Endothelial cell of umbilical vein (primary cell): ENCODE data around the gene BMPER. TPM values are rescaled to one million over a fixed set of nuclear protein-coding genes. Genes with fewer than 3 reads are reported as not detected.

ENCODE experiments used
- BruUV-seq: library from RNA; stranded (reverse); fragments of 400-500 nt; replicated peaks from 2 replicates; lab custom pipeline; 2021; lab: Mats Ljungman, UMichigan
- CTCF ChIA-PET: fragments of 300-600, 350-600 bp; sonication (Branson Sonifier 250); formaldehyde crosslinking; loops from one replicate; lab custom pipeline; 2021; ENCODE audit warnings: antibody characterized with exemption, inconsistent platforms; lab: Charles Lee
- POLR2A ChIA-PET: fragments of 300-600, 350-600 bp; sonication (Branson Sonifier 250); formaldehyde crosslinking; loops from one replicate; lab custom pipeline; 2021; ENCODE audit warnings: antibody characterized with exemption, inconsistent platforms; lab: Charles Lee
- DNase-seq: peaks from one replicate; pipeline ENCODE4 v3.0.0-alpha.2; 2011; ENCODE audit warnings: low read depth, low spot score
- FAIRE-seq: peaks from 2 replicates; lab custom pipeline; 2011; peaks lifted over from hg19 to GRCh38; lab: Jason Lieb, UNC
- H2AFZ ChIP-seq: 2 replicates; pipeline ENCODE4 v1.6.0; 2012; ENCODE audit warnings: low read depth, low read length, control low read depth, inconsistent platforms
- H3K27ac ChIP-seq: 2 replicates; pipeline ENCODE4 v1.5.1; 2011; ENCODE audit warnings: low read depth, mild to moderate bottlenecking, control low read depth, low read length, moderate library complexity; ENCODE audit not compliant: insufficient read depth
- H3K27me3 ChIP-seq, 2 experiments: 2 replicates each; pipeline versions ENCODE4 v1.6.0 to v1.6.1; 2011; ENCODE audit warnings: low read length in 2 of 2, mixed read lengths in 1 of 2; ENCODE audit not compliant: control insufficient read depth in 2 of 2, insufficient read depth in 2 of 2
- H3K36me3 ChIP-seq, 2 experiments: 2 replicates in 1 of 2; 3 replicates in 1 of 2; pipeline ENCODE4 v1.5.1; 2011; ENCODE audit warnings: low read length in 2 of 2, mild to moderate bottlenecking in 1 of 2, moderate library complexity in 1 of 2; ENCODE audit not compliant: control insufficient read depth in 2 of 2, insufficient read depth in 2 of 2; ENCODE audit errors: extremely low read depth in 1 of 2
- H3K4me1 ChIP-seq: 3 replicates; pipeline ENCODE4 v1.5.1; 2011; ENCODE audit warnings: mild to moderate bottlenecking, low read length; ENCODE audit not compliant: control insufficient read depth, insufficient read depth; ENCODE audit errors: extremely low read depth
- H3K4me2 ChIP-seq: 2 replicates; pipeline ENCODE4 v1.6.1; 2011; ENCODE audit warnings: low read length, control low read depth, mixed read lengths; ENCODE audit not compliant: insufficient read depth
- H3K4me3 ChIP-seq, 3 experiments: fragments of 200-600 bp in 1 of 3; sonication (generic), shearing (Covaris generic) in 1 of 3; replicated peaks in 1 of 3; 2 replicates each; pipeline ENCODE4 v1.5.1; 2011 to 2016; ENCODE audit warnings: control low read depth in 3 of 3, low read length in 3 of 3, mild to moderate bottlenecking in 2 of 3, inconsistent platforms in 1 of 3, low read depth in 1 of 3, moderate library complexity in 1 of 3; ENCODE audit not compliant: insufficient read depth in 1 of 3
- H3K79me2 ChIP-seq: 2 replicates; pipeline ENCODE4 v1.6.0; 2012; ENCODE audit warnings: low read length, inconsistent platforms; ENCODE audit not compliant: control insufficient read depth, insufficient read depth
- H3K9ac ChIP-seq: replicated peaks from 2 replicates; pipeline ENCODE3; 2011; ENCODE audit warnings: low read length, control low read depth; ENCODE audit not compliant: insufficient read depth; ENCODE audit errors: extremely low read depth
- H3K9me1 ChIP-seq: replicated peaks from 3 replicates; pipeline ENCODE4 v1.6.0; 2011; ENCODE audit warnings: mild to moderate bottlenecking, low read length; ENCODE audit not compliant: control insufficient read depth, insufficient read depth; ENCODE audit errors: extremely low read depth
- H3K9me3 ChIP-seq: replicated peaks from 2 replicates; pipeline ENCODE4 v1.5.1; 2012; ENCODE audit warnings: low read length, inconsistent platforms; ENCODE audit not compliant: control insufficient read depth, insufficient read depth
- H4K20me1 ChIP-seq: replicated peaks from 2 replicates; pipeline ENCODE3; 2011; ENCODE audit warnings: mild to moderate bottlenecking, low read length; ENCODE audit not compliant: control insufficient read depth, insufficient read depth; ENCODE audit errors: extremely low read depth
- EZH2 ChIP-seq: IDR thresholded peaks from 2 replicates; pipeline ENCODE4 v1.6.1; 2012; ENCODE audit warnings: borderline replicate concordance, low read depth, mild to moderate bottlenecking, moderate library complexity, low read length, inconsistent platforms; ENCODE audit not compliant: severe bottlenecking
- FOS ChIP-seq: IDR thresholded peaks from 2 replicates; pipeline ENCODE4 v1.6.1; 2011; ENCODE audit warnings: mild to moderate bottlenecking, low read length, moderate library complexity, borderline replicate concordance; ENCODE audit not compliant: insufficient read depth
- GATA2 ChIP-seq: IDR thresholded peaks from 2 replicates; pipeline ENCODE4 v1.7.0; 2011; ENCODE audit warnings: low read depth, mild to moderate bottlenecking, moderate library complexity, mixed read lengths, low read length; ENCODE audit not compliant: insufficient read length, insufficient read depth
- JUN ChIP-seq: IDR thresholded peaks from 2 replicates; pipeline ENCODE4 v1.6.1; 2011; ENCODE audit warnings: borderline replicate concordance, low read depth; ENCODE audit not compliant: insufficient read length, insufficient read depth
- MAX ChIP-seq: IDR thresholded peaks from 2 replicates; pipeline ENCODE4 v1.6.1; 2011; ENCODE audit not compliant: insufficient read depth, insufficient read length
- MYC ChIP-seq: IDR thresholded peaks from one replicate; pipeline ENCODE4 v1.6.1; 2011; ENCODE audit warnings: mild to moderate bottlenecking, low read depth, low read length
- POLR2A ChIP-seq: IDR thresholded peaks from 2 replicates; pipeline ENCODE4 v1.6.1; 2012; ENCODE audit warnings: low read depth, mild to moderate bottlenecking, control low read depth, low read length
- POLR2AphosphoS5 ChIP-seq: IDR thresholded peaks from 2 replicates; pipeline ENCODE4 v1.6.1; 2012; ENCODE audit warnings: low read depth, mild to moderate bottlenecking, control low read depth, low read length, moderate library complexity; ENCODE audit not compliant: insufficient read depth
- dilution Hi-C: fragments of 300-500 bp; cut with MboI; formaldehyde crosslinking; loops from one replicate; pipeline ENCODE4 v1.15.0; 2019; ENCODE audit warnings: low sequenced_read_pairs; ENCODE audit not compliant: extremely low pct_ligation_motif_present
- intact Hi-C: fragments of 100-400 bp; cut with micrococcal nuclease; formaldehyde crosslinking; loops from one replicate; pipeline ENCODE4 v1.10.0; 2022
- polyA plus RNA-seq, 4 experiments: library from polyadenylated mRNA; depleted of rRNA in 3 of 4; stranded (reverse) in 3 of 4; unstranded in 1 of 4; fragments of >200 nt; gene quantifications; 2 replicates each; pipeline versions ENCODE4 v1.2.1 to v1.2.3, GENCODE V29; 2011 to 2012; ENCODE audit warnings: missing spikeins in 1 of 4
- total RNA-seq: library from RNA; stranded (reverse); gene quantifications from 2 replicates; pipeline ENCODE4 v1.2.3, GENCODE V29; 2021
- TF ChIP-seq, protein P1 (sequence below), 2 donors: IDR thresholded peaks; 1 replicate in 1 of 2; 2 replicates in 1 of 2; pipeline ENCODE4 v1.5.1; 2011; ENCODE audit warnings: low read length in 2 of 2, mild to moderate bottlenecking in 2 of 2, moderate library complexity in 2 of 2, control low read depth in 1 of 2, inconsistent platforms in 1 of 2, low read depth in 1 of 2; ENCODE audit not compliant: insufficient read depth in 1 of 2; ENCODE audit errors: extremely low read depth in 1 of 2

BMPER gene
- total and polyA plus RNA-seq, 2 donors (not counting 3 experiments of a cell fraction or from before 2014, with no cell fraction given) = 0.10 to 0.13 TPM

GRCh38 chr7:33970536-33970935 lies 65.2 kb downstream of the BMPER start:
- H4K20me1 ChIP-seq = no peaks in the 10 kb centered on the region
- H2AFZ ChIP-seq = no peak overlapping the region
- H3K27me3 ChIP-seq = no peaks in the 10 kb centered on the region
- H3K4me2 ChIP-seq = no peak overlapping the region
- intact Hi-C loops = no loop called here
- no peak for DNase-seq
- dilution Hi-C loops = no loop called here
- no peaks in the 10 kb centered on the region for H3K9me3 ChIP-seq
- H3K4me3 ChIP-seq = no peak overlapping the region
- BruUV-seq = no TSS peak
- no peak overlapping the region for H3K9ac ChIP-seq
- TF ChIP-seq MYC = no peak
- TF ChIP-seq POLR2AphosphoS5 = no peak
- TF ChIP-seq GATA2 = no peak
- TF ChIP-seq, protein P1, sequence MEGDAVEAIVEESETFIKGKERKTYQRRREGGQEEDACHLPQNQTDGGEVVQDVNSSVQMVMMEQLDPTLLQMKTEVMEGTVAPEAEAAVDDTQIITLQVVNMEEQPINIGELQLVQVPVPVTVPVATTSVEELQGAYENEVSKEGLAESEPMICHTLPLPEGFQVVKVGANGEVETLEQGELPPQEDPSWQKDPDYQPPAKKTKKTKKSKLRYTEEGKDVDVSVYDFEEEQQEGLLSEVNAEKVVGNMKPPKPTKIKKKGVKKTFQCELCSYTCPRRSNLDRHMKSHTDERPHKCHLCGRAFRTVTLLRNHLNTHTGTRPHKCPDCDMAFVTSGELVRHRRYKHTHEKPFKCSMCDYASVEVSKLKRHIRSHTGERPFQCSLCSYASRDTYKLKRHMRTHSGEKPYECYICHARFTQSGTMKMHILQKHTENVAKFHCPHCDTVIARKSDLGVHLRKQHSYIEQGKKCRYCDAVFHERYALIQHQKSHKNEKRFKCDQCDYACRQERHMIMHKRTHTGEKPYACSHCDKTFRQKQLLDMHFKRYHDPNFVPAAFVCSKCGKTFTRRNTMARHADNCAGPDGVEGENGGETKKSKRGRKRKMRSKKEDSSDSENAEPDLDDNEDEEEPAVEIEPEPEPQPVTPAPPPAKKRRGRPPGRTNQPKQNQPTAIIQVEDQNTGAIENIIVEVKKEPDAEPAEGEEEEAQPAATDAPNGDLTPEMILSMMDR (IDR thresholded peaks at IDR 0.05; ENCODE audit: extremely low read depth in 1 of 2, insufficient read depth in 1 of 2, low read depth in 1 of 2, low read length in 2 of 2) = no peak
- TF ChIP-seq POLR2A = no peak
- TF ChIP-seq EZH2 = no peak
- no peaks in the 10 kb centered on the region for H3K36me3 ChIP-seq
- H3K4me1 ChIP-seq = no peaks in the 10 kb centered on the region
- POLR2A ChIA-PET = no interaction called here
- H3K9me1 ChIP-seq = no peaks in the 10 kb centered on the region
- FAIRE-seq = no peak
- CTCF ChIA-PET = interaction anchor here (0.7 to 2.2 kb wide), 3 partner anchors 12 to 117 kb away, joined by 3 to 11 read pairs (median 4); no protein-coding TSS in a partner anchor
- H3K79me2 ChIP-seq = no peaks in the 10 kb centered on the region
- H3K27ac ChIP-seq = no peak overlapping the region

- no TSS peak for BruUV-seq
- Histone ChIP-seq H3K4me2 (no peak overlapping the region), H3K4me3 (no peak overlapping the region), H3K9me3 (no peaks in the 10 kb centered on the region), H3K9me1 (no peaks in the 10 kb centered on the region), H2AFZ (no peak overlapping the region), H3K9ac (no peak overlapping the region), H3K27me3 (no peaks in the 10 kb centered on the region), H3K79me2 (no peaks in the 10 kb centered on the region), H3K36me3 (no peaks in the 10 kb centered on the region), H4K20me1 (no peaks in the 10 kb centered on the region), H3K4me1 (no peaks in the 10 kb centered on the region), H3K27ac (no peak overlapping the region)
- ChIA-PET CTCF (interaction anchor here (0.7 to 2.2 kb wide), 3 partner anchors 11 to 117 kb away, joined by 3 to 11 read pairs (median 4); no protein-coding TSS in a partner anchor), POLR2A (no interaction called here)
- no peak for DNase-seq
- dilution Hi-C loops (no loop called here), intact Hi-C loops (no loop called here)
- FAIRE-seq = no peak
- TF ChIP-seq POLR2AphosphoS5 = no peak
- TF ChIP-seq GATA2 = no peak
- no peak for TF ChIP-seq FOS
- no peak for TF ChIP-seq MAX
- no peak for TF ChIP-seq EZH2
- no peak for TF ChIP-seq MYC
- TF ChIP-seq, protein P1 (IDR thresholded peaks at IDR 0.05; ENCODE audit: extremely low read depth in 1 of 2, insufficient read depth in 1 of 2, low read depth in 1 of 2, low read length in 2 of 2) = no peak
- TF ChIP-seq JUN = no peak
- no peak for TF ChIP-seq POLR2A
Observed at GRCh38 chr7:33971106-33971505, 65.8 kb downstream of the BMPER start.
